Activated CD4-positive, alpha-beta T cell treated with anti-CD3 and anti-CD28 coated beads, Interleukin-2, amount 50 U/mL, for 16 hours (primary cell): ENCODE measurements around the gene MFAP3L.
A peak's percentile ranks its signal among the peaks of the same experiment; 100 is the strongest.

ENCODE experiments used
- DNase-seq: peaks from one replicate; pipeline ENCODE4 v3.0.0-alpha.2; 2020

MFAP3L gene

DNA sequence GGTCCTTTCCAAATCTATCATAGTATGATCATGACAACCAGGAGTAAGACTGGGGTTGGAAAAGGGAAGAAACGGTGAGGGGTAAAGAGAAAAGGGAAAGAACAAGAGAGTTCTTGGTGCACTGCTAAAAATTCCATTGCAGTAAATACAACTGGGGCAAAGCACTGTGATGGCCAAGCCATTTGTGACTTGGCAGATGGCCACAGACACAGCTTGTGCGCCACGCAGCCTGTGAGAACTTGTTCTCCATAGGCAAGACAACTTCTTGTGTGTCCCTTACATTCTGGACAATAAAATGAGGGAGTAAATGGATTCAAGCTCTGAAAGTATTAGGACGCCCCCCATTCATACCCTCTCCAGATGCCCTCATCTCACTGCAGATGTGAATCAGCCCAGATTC is 10.9 kb downstream of the MFAP3L start:
- no peak for DNase-seq

- DNase-seq, result no peak
Observed at GRCh38 chr4:170014359-170015011, 11.7 kb downstream of the MFAP3L start.

DNA sequence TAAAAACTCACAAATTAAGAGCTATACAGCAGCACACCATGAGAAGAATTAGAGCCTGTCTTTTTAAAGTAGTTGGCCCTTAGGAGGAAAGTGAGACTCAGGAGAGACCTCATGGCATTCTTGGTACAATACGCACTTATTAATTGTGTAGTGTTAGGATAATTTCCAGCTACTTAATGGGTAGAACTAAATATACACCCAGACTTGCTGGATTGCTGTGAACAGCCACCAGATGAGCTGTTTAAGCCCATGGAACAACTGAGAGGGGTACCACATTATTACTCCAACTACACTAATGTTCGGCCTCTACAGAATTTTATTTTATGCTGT is 13.6 kb downstream of the MFAP3L start:
- DNase-seq, result no peak

DNA sequence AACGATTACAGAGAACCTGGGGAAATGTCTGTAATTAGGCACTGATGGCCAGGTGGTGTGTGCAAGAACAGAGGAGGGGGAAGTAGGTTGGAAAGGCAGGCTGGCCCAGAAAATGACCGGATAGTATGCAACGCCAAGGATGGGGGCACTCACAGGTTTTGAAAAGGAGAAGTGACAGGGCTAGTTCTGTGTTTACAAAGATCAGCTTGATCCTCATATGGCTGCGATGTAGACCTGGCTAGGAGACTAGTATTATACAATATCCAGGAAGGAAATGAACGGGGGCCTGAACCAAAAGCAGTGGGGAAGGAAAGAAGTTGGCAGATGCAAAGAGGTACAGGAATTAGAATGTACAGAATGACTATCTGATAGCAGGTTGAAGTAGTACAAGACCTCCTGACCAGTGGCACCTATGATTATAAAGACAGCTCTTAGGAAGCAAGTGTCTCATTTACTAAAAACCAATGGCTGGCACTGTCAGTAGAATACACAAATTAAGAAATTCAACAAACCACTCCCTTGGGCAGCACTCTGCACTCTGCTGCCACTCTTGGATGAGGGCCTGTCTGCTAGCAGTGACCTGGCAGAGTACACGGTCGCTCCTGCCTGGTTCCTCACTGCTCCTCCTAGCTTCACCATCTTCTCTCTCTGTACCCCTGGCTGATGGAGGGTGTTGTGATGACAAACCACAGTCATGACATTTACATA is 14.1 kb downstream of the MFAP3L start:
- no peak for DNase-seq

- DNase-seq, result no peak
Observed at GRCh38 chr4:170009291-170009690, 16.9 kb downstream of the MFAP3L start.

DNA sequence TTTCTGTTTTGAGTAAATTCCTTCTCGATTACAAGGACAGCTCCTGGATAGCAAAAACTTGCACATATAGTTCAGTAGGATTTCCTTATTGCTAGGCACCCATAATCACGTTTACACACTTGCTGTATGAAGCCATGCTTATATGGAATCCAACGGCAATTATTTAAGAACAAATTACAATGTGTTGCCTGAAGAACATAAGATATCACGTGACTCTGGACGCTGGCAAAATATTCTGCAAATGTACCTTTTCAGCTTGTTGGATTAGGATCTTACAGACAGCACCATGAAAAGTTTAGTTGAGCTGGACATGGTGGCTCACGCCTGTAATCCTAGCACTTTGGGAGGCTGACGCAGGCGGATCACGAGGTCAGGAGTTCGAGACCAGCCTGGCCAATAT is 17.4 kb downstream of the MFAP3L start:
- DNase-seq, result no peak

GRCh38 chr4:170008371-170008770 is 17.8 kb downstream of the MFAP3L start:
- no peak for DNase-seq

DNA sequence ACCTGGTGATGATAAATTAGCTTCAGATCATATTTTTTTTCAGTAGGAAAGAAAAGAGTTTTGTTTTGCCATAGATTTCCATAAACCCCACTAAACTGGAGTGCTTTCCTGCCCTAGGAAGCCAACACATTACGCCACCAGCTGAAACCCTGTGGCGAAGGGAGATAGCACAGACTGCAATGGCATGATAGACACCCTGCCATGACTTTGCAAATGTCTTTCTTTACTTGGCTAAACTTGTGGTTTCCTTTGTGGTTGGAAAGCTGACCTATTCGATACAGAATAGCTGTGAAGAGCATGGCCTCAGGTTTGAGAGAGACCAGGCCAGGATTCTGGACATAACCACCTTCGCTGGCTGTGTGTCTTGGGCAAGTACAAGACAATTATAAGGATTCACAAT is 19.1 kb downstream of the MFAP3L start:
- no peak for DNase-seq

DNA sequence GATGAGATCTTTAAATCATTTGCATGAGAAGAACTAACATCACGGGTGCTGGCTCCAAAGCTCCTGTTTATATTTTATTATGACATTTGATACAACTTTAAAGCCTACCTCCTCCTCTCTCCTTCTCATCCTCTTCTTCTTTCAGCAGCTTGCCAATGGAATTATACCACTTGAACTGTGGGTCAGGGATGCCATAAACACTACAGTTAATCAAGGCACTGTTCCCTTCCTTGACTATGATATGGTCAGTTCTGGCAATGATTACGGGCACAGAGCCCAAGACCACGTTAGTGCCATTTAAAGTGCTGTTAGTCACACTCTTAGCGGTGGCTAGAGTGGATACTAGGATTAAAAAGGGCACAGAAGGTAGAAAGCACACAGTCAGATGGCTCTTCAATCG is 20.7 kb downstream of the MFAP3L start:
- no peak for DNase-seq

DNA sequence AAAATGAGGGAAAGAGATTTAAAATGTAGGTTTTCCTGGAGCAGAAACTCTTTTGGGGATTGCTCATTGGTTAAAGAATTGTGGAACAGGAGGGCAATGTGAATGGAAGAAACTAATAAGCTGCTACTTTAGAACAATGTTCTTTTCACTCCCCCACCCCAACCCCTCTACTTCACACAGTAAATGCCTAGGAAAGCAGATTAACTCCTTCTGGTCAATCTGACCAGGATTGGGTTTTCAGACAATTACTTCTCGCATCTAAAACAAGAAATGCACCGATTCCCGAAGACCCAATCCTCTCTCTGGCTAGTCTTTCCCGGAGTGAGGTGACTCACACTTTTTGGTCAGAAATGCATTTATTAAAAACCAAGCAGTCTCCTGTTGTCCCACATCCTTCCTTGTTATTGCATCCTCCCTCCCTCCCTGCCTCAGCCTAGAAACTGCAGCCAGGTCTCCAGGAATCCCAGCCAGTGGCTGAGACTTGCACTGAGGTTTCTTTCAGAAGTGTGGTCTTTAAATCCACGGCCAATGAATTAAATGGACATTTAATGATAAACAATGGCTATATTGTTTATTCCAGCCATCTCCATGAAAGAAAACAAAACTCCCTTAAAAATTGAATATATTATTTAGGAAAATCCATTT is 21.4 kb downstream of the MFAP3L start:
- DNase-seq, result no peak

- no peak for DNase-seq
Observed at GRCh38 chr4:170003071-170004070, 22.8 kb downstream of the MFAP3L start.

DNA sequence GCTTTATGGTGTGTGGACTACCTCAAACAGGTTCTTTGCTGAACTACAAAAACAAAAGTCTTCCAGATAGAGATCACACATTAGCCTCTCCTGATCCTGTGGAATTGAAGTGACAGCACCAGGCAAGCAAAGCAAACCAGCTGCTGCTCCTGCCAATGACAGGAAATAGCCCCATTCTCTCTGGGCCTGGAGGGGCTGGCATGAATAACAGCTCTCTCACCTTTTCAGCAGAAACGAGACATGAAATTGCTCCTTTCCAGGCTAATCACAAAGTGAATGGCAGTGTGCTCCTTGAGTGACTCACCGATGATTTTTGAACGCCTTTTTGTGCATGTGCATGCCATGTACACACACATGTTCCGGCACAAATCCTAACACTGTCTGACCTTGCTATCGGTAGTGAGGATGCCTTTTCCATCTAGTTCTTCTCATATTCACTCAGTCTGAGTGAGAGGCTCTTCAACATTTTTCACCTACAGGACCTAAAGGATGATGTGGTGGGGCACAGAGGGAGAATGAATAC is 24.4 kb downstream of the MFAP3L start:
- DNase-seq, result no peak

DNA sequence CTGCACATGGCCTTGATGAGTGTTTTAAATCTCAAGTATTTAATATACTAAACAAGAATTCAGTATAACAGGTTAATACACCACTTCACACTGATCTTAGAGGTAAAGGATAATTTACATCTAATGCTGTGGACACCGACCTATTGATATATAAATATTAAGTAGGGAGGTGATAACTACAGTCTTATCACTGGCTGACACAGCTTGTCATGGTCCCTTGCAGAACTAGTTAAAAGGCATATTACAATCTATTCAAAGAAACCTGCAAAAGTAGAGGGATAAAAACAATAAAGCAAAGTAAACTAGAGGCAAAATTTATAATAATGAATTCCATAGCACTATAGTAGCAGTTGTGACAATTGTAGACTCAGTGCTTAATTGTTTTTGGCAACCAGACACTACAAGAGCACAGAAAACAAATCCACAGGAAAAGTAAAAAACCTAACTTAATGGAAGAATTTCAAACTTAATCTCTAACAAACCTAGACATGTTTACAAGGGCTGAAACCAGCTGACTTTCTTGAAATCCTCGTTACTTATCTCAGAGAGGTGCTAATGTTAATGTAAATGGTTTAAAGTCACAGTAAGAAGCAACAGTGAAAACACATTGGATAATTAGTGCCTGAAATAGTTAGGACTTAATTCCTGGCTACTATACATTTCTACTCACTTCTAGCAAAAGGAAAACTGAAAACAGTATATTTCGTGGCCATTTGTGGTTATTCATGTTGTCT is 25.0 kb downstream of the MFAP3L start:
- DNase-seq, result no peak

- DNase-seq, result no peak
Observed at GRCh38 chr4:169999923-170000322, 26.3 kb downstream of the MFAP3L start.

GRCh38 chr4:169998981-169999380 is 27.2 kb downstream of the MFAP3L start:
- no peak for DNase-seq

DNA sequence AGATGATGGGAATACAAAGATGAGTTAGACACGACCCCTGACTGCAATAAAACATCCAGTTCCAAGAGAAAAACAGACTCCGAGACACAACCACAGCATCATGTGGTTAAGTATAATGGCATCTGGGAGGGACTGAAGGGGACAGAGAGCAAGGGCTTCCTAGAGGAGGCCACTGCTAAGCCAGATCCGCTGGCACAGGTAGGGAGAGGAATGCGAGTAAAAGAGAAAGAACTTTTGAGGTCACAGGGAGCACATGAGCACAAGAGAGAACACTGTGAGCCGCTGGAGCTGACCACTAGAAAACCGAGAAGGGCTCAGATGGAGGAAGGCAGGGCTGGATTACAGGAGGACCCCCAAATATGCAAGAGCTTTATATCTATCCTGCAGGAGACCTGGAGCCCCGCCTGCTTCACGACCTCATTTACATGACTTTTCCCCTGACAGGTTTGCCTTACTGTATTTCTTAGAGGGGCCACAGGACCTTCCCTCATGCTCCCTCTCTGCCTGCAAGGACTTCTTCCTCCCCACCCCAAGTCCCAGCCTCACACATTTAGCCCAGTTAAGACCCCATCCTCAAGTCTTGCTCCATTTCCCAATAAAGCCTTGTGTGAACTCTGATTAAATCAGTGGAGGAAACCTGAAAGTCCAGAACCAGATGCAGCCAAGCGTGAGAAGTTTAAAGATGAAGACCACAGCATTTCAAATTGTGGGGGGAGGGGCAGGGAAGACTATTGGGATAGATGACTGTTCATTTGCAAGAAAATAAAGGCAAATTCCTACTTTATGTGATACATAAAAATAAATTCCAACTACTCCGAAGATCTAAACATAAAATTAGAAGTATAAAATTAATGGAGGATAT is 29.6 kb downstream of the MFAP3L start:
- no peak for DNase-seq

DNA sequence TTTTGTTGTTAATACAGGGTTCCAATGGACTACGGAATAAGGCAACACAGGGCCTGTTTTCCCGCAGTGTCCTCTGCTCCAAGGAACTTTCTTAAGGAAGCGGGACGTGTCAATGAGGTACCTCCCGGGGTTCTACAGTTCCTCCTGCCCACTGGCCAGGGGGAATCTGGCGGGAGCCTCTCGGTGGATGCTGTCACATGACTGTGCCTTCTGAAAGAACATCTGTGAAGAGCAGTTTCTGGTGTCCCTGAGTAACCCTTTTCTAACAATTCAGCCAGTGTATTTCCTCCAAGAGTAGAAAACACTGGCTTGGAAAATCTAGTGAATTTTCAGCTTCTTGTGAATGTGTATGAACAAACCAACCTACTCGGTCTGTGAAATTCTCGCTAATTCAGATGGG is 32.7 kb downstream of the MFAP3L start:
- no peak for DNase-seq

DNA sequence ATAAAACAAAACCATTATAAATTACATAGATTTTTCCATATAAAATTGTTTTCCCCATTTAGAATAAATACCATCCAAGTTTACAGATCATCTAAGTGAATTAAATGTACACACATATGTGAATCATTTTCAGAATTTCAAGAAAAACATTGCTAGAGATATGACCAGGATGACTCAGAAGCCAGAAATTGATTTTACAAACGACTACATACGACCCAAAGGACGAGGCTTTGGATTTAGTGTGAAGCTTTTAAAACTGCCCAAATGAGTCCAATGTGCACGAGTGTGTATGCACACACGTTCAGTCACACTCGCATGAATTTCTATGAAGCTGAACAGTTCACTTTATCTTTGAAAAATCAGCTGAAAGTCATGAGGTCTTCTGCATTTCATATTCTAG is 37.9 kb downstream of the MFAP3L start:
- DNase-seq, result peak; percentile 23

DNA sequence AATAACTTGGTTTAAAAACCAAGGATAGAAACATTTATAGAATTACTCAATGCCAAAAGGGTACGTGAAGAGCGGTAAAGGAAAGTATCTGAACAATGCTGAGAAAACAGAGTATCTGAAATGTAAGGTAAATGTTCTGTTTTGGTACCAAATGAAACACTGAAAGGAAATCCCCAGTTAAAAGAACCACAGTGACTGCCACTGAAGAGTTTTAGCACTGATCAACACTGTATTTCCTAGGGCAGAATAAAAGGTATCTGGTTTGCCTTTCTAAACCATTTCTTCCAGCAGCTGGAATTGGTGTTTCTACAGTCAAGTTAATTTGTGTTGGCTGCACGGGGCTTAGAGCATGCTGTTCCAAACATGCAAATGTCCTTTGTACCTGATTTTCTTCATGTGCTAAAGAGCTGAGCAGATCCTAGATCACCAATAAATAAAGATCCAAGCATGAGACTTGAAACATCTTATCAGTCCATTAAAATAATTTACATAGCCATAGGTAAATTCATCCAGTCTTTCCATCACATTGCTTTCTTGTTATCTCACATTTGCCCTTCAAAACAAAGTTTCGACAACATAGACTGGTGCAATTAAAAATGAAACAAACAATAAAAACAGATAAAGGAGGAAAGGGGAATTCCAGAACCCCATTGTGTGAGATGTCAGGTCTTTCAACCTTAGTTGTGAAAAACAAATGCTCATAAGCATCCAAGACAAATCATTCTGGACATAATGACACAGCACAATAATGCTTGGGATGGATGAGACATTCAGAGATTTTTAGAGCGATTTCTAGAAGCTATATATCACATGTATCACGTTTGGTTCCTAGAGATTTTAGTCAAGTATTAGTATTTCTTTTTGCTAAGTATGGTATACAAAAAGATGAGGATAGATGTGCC is 38.6 kb downstream of the MFAP3L start:
- peak; percentile 51 for DNase-seq

DNA sequence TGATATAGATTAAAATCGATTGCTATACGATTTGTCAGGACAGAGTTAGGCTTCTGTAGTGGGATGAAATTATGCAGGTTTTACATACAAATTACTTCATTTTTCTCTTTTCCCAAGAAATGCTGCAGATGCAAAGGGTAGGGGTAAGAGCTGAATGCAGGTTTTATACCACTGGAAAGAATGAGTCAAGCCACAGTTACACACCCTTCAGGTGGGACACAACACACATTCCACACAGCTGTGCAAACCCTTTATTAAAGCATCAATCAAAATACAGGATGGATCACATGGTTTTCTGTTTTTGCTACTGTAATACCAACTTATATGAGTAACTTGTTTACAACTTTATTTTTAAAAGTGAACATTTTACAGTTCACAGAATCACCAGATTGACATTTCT is 39.8 kb downstream of the MFAP3L start:
- DNase-seq, result no peak
